ENCODE measurements around the gene NDUFV2. TPM values are rescaled to one million over a fixed set of nuclear protein-coding genes. Genes with fewer than 3 reads are reported as not detected.

NDUFV2 gene
- total and polyA plus RNA-seq, 2 of the 8 experiments (the other 6 are each of a cell fraction or from before 2014, with no cell fraction given): 90.8 to 191 TPM

- TF ChIP-seq, protein P1, sequence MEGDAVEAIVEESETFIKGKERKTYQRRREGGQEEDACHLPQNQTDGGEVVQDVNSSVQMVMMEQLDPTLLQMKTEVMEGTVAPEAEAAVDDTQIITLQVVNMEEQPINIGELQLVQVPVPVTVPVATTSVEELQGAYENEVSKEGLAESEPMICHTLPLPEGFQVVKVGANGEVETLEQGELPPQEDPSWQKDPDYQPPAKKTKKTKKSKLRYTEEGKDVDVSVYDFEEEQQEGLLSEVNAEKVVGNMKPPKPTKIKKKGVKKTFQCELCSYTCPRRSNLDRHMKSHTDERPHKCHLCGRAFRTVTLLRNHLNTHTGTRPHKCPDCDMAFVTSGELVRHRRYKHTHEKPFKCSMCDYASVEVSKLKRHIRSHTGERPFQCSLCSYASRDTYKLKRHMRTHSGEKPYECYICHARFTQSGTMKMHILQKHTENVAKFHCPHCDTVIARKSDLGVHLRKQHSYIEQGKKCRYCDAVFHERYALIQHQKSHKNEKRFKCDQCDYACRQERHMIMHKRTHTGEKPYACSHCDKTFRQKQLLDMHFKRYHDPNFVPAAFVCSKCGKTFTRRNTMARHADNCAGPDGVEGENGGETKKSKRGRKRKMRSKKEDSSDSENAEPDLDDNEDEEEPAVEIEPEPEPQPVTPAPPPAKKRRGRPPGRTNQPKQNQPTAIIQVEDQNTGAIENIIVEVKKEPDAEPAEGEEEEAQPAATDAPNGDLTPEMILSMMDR (IDR thresholded peaks at IDR 0.05; ENCODE audit: control extremely low read depth in 1 of 3, insufficient read depth in 1 of 3, low read depth in 1 of 3, low read length in 3 of 3): no peak
- TF ChIP-seq E2F6 (IDR thresholded peaks at IDR 0.05): no peak
- no peak for TF ChIP-seq SIN3A (conservative IDR thresholded peaks at IDR 0.05 in 1 of 2, IDR thresholded peaks at IDR 0.05 in 1 of 2; ENCODE audit: low read depth in 1 of 2, low read length in 2 of 2)
- no peak for TF ChIP-seq TCF12 (IDR thresholded peaks at IDR 0.05; ENCODE audit: low read depth, low read length)
- TF ChIP-seq CHD1 (IDR thresholded peaks at IDR 0.05; ENCODE audit: low read depth, low read length): no peak
- no peak for TF ChIP-seq PHF8 (conservative IDR thresholded peaks at IDR 0.05; ENCODE audit: low read depth, low read length)
- no peak for TF ChIP-seq TAF7 (optimal IDR thresholded peaks at IDR 0.05; ENCODE audit: borderline replicate concordance, low read depth, low read length)
- no peak for TF ChIP-seq NRF1 (IDR thresholded peaks at IDR 0.05; ENCODE audit: low read depth, low read length)
- TF ChIP-seq CBX8 (IDR thresholded peaks at IDR 0.05; ENCODE audit: borderline replicate concordance, low read depth, low read length): no peak
Measured at GRCh38 chr18:9094307-9095226, 7.9 kb upstream of the NDUFV2 start (continued).
